K562 (cell line): ENCODE results near the gene DCHS2. TPM values are rescaled to one million over a fixed set of nuclear protein-coding genes. Genes with fewer than 3 reads are reported as not detected.

Experiments
- ARNT ChIP-seq, 2 experiments: fragments of 450-650 bp; IDR thresholded peaks; 2 replicates each; pipeline ENCODE4 v1.6.1; 2016; ENCODE audit warnings: mild to moderate bottlenecking in 1 of 2
- CAMTA2 ChIP-seq: fragments of 250-450 bp; sonication (Bioruptor Pico); conservative IDR thresholded peaks from 2 replicates; pipeline ENCODE4 v1.5.1; 2022
- CBX3 ChIP-seq, 2 experiments: IDR thresholded peaks; 1 replicate in 1 of 2; 2 replicates in 1 of 2; pipeline ENCODE4 v1.6.1; 2012; ENCODE audit warnings: inconsistent platforms in 2 of 2, low read length in 2 of 2, borderline replicate concordance in 1 of 2, control low read depth in 1 of 2
- CBX5 ChIP-seq: IDR thresholded peaks from 2 replicates; pipeline ENCODE4 v1.6.1; 2014; ENCODE audit warnings: low read depth, borderline replicate concordance
- CHCHD3 ChIP-seq: fragments of 250-450 bp; sonication (Bioruptor Pico); IDR thresholded peaks from 2 replicates; pipeline ENCODE4 v2.1.2; 2022; ENCODE audit warnings: mild to moderate bottlenecking
- DNMT1 ChIP-seq: fragments of 450-650 bp; IDR thresholded peaks from 2 replicates; pipeline ENCODE4 v1.6.1; 2016; ENCODE audit warnings: antibody characterized with exemption, mild to moderate bottlenecking
- FOSL1 ChIP-seq: fragments of 200-800 bp; sonication (Bioruptor generic); conservative IDR thresholded peaks from 2 replicates; pipeline ENCODE4 v1.6.1; 2016; ENCODE audit warnings: missing genetic modification characterization, missing compliant biosample characterization
- FOXM1 ChIP-seq, 2 experiments: fragments of 450-650 bp in 1 of 2; sonication (generic) in 1 of 2; formaldehyde crosslinking in 1 of 2; IDR thresholded peaks; 2 replicates each; pipeline versions ENCODE4 v1.6.1 to v1.9.0; 2017 to 2022; ENCODE audit warnings: low read depth in 2 of 2, mild to moderate bottlenecking in 2 of 2, missing genetic modification reagents in 1 of 2, moderate library complexity in 1 of 2
- LARP7 ChIP-seq: fragments of 450-650 bp; IDR thresholded peaks from 2 replicates; pipeline ENCODE4 v1.6.1; 2016
- MTA2 ChIP-seq: fragments of 450-650 bp; IDR thresholded peaks from 2 replicates; pipeline ENCODE4 v1.6.1; 2016; ENCODE audit warnings: low read depth
- MYBL2 ChIP-seq, 2 experiments: fragments of 450-650 bp in 1 of 2; sonication (generic) in 1 of 2; formaldehyde crosslinking in 1 of 2; IDR thresholded peaks; 2 replicates each; pipeline versions ENCODE4 v1.6.1 to v1.8.1; 2017 to 2022; ENCODE audit warnings: borderline replicate concordance in 1 of 2, inconsistent platforms in 1 of 2, low read depth in 1 of 2, mild to moderate bottlenecking in 1 of 2, missing genetic modification reagents in 1 of 2, moderate library complexity in 1 of 2
- NFE2 ChIP-seq: IDR thresholded peaks from 2 replicates; pipeline ENCODE4 v1.6.1; 2014; ENCODE audit warnings: antibody characterized with exemption, low read depth
- NFRKB ChIP-seq: fragments of 450-650 bp; IDR thresholded peaks from 2 replicates; pipeline ENCODE4 v1.6.1; 2016; ENCODE audit warnings: low read depth
- NR2C2 ChIP-seq, 2 experiments: fragments of 200-800 bp in 1 of 2; sonication (Bioruptor generic) in 1 of 2; sonication (generic) in 1 of 2; formaldehyde crosslinking in 1 of 2; IDR thresholded peaks; 2 replicates each; pipeline versions ENCODE4 v1.6.1 to v1.8.0; 2016 to 2022; ENCODE audit warnings: mild to moderate bottlenecking in 1 of 2, missing compliant biosample characterization in 1 of 2, missing genetic modification characterization in 1 of 2, missing genetic modification reagents in 1 of 2
- PHB ChIP-seq: fragments of 250-450 bp; sonication (Bioruptor Pico); IDR thresholded peaks from 2 replicates; pipeline ENCODE4 v1.5.0; 2021
- POU5F1 ChIP-seq: fragments of 150-350 bp; IDR thresholded peaks from 2 replicates; pipeline ENCODE4 v1.6.1; 2014; ENCODE audit warnings: borderline replicate concordance, low read length, low read depth, mild to moderate bottlenecking; ENCODE audit not compliant: partially characterized antibody
- PPARD ChIP-seq: fragments of 250-450 bp; sonication (Bioruptor Pico); IDR thresholded peaks from 2 replicates; pipeline ENCODE4 v1.8.0; 2022; ENCODE audit warnings: inconsistent platforms, mild to moderate bottlenecking, moderate library complexity
- SP2 ChIP-seq: IDR thresholded peaks from 2 replicates; pipeline ENCODE4 v1.6.1; 2011; ENCODE audit warnings: mild to moderate bottlenecking, low read depth, low read length, moderate library complexity; ENCODE audit not compliant: poor library complexity, severe bottlenecking; ENCODE audit errors: extremely low read depth
- TGIF2 ChIP-seq: sonication (generic); formaldehyde crosslinking; IDR thresholded peaks from 2 replicates; pipeline ENCODE4 v1.8.1; 2022; ENCODE audit warnings: mild to moderate bottlenecking, missing genetic modification reagents, moderate library complexity
- WHSC1 ChIP-seq: IDR thresholded peaks from one replicate; pipeline ENCODE4 v1.6.1; 2012; ENCODE audit warnings: low read length, control low read depth, inconsistent platforms
- ZEB2 ChIP-seq: fragments of 450-650 bp; IDR thresholded peaks from 2 replicates; pipeline ENCODE4 v1.6.1; 2016
- ZKSCAN8 ChIP-seq: fragments of 200-800 bp; sonication (Bioruptor generic); IDR thresholded peaks from 2 replicates; pipeline ENCODE4 v1.6.1; 2016; ENCODE audit warnings: missing genetic modification characterization, missing compliant biosample characterization
- ZNF133 ChIP-seq: fragments of 250-450 bp; sonication (Bioruptor Pico); IDR thresholded peaks from 2 replicates; pipeline ENCODE4 v1.4.0; 2020; ENCODE audit warnings: mild to moderate bottlenecking
- ZNF165 ChIP-seq: fragments of 250-450 bp; sonication (Bioruptor Pico); IDR thresholded peaks from 2 replicates; pipeline ENCODE4 v1.4.0; 2020; ENCODE audit warnings: borderline replicate concordance
- ZNF274 ChIP-seq: IDR thresholded peaks from 2 replicates; pipeline ENCODE4 v1.6.1; 2011; ENCODE audit warnings: low read depth, mild to moderate bottlenecking, low read length, moderate library complexity, borderline replicate concordance
- ZNF311 ChIP-seq: fragments of 250-450 bp; sonication (Bioruptor Pico); IDR thresholded peaks from 2 replicates; pipeline ENCODE4 v1.4.0; 2020; ENCODE audit warnings: mild to moderate bottlenecking, moderate library complexity
- ZNF445 ChIP-seq: fragments of 250-450 bp; sonication (Bioruptor Pico); IDR thresholded peaks from 2 replicates; pipeline ENCODE4 v1.4.0; 2020; ENCODE audit warnings: low read depth, mild to moderate bottlenecking, moderate library complexity
- ZSCAN32 ChIP-seq: fragments of 450-650 bp; formaldehyde crosslinking; IDR thresholded peaks from 2 replicates; pipeline ENCODE4 v1.4.0; 2020; ENCODE audit warnings: mild to moderate bottlenecking, moderate library complexity
- polyA plus RNA-seq, 8 experiments: library from polyadenylated mRNA; depleted of rRNA in 4 of 8; stranded (reverse) in 5 of 8; unstranded in 3 of 8; fragments of >200 nt; fragmentation: Nextera tagmentation in 2 of 8; fragmentation: Illumina TruSeq in 1 of 8; extraction: Ambion mirVana in 2 of 8; extraction: Trizol in 1 of 8; gene quantifications; 2 replicates each; pipeline versions ENCODE4 v1.2.1 to v1.2.3, GENCODE V29; 2011 to 2014; ENCODE audit warnings: inconsistent platforms in 1 of 8, missing spikeins in 1 of 8
- total RNA-seq, 7 experiments: library from RNA; depleted of rRNA in 6 of 7; stranded (reverse); fragments of >200 nt in 6 of 7; fragmentation: Illumina TruSeq in 2 of 7; extraction: Trizol in 2 of 7; gene quantifications; 2 replicates each; pipeline versions ENCODE4 v1.2.1 to v1.2.3, GENCODE V29; 2011 to 2021; ENCODE audit warnings: low replicate concordance in 1 of 7
- TF ChIP-seq, protein P1 (sequence below): fragments of 450-650 bp; IDR thresholded peaks from 2 replicates; pipeline ENCODE4 v1.6.1; 2017; ENCODE audit warnings: antibody characterized with exemption, mild to moderate bottlenecking

DCHS2 gene
- total and polyA plus RNA-seq, 9 of the 15 experiments (the other 6 are each of a cell fraction or from before 2014, with no cell fraction given): 0.49 to 7.1 (median 5.3) TPM

- TF ChIP-seq PPARD (CRISPR knock-in tag): no peak
- peak; percentile 33; the same call in 1 of the 2 replicates for TF ChIP-seq FOSL1
- no peak for TF ChIP-seq NR2C2 (CRISPR knock-in tag; IDR thresholded peaks at IDR 0.05)
- TF ChIP-seq NR2C2 (tag; IDR thresholded peaks at IDR 0.05): no peak
- no peak for TF ChIP-seq ZNF274
- no peak for TF ChIP-seq ZEB2
- TF ChIP-seq CAMTA2 (CRISPR knock-in tag): no peak
- TF ChIP-seq POU5F1: no peak
- TF ChIP-seq LARP7: no peak
- peak; percentile 63; the same call in 1 of the 2 replicates for TF ChIP-seq FOXM1 (IDR thresholded peaks at IDR 0.05; ENCODE audit: low read depth)
- no peak for TF ChIP-seq FOXM1 (CRISPR knock-in tag; IDR thresholded peaks at IDR 0.05; ENCODE audit: low read depth)
- TF ChIP-seq ZNF311 (CRISPR knock-in tag): no peak
- TF ChIP-seq CBX5: no peak
- no peak for TF ChIP-seq DNMT1
- no peak for TF ChIP-seq WHSC1
- TF ChIP-seq MYBL2 (IDR thresholded peaks at IDR 0.05; ENCODE audit: low read depth): no peak
- no peak for TF ChIP-seq MYBL2 (CRISPR knock-in tag; IDR thresholded peaks at IDR 0.05; ENCODE audit: borderline replicate concordance)
- TF ChIP-seq TGIF2 (CRISPR knock-in tag): no peak
- TF ChIP-seq, protein P1, sequence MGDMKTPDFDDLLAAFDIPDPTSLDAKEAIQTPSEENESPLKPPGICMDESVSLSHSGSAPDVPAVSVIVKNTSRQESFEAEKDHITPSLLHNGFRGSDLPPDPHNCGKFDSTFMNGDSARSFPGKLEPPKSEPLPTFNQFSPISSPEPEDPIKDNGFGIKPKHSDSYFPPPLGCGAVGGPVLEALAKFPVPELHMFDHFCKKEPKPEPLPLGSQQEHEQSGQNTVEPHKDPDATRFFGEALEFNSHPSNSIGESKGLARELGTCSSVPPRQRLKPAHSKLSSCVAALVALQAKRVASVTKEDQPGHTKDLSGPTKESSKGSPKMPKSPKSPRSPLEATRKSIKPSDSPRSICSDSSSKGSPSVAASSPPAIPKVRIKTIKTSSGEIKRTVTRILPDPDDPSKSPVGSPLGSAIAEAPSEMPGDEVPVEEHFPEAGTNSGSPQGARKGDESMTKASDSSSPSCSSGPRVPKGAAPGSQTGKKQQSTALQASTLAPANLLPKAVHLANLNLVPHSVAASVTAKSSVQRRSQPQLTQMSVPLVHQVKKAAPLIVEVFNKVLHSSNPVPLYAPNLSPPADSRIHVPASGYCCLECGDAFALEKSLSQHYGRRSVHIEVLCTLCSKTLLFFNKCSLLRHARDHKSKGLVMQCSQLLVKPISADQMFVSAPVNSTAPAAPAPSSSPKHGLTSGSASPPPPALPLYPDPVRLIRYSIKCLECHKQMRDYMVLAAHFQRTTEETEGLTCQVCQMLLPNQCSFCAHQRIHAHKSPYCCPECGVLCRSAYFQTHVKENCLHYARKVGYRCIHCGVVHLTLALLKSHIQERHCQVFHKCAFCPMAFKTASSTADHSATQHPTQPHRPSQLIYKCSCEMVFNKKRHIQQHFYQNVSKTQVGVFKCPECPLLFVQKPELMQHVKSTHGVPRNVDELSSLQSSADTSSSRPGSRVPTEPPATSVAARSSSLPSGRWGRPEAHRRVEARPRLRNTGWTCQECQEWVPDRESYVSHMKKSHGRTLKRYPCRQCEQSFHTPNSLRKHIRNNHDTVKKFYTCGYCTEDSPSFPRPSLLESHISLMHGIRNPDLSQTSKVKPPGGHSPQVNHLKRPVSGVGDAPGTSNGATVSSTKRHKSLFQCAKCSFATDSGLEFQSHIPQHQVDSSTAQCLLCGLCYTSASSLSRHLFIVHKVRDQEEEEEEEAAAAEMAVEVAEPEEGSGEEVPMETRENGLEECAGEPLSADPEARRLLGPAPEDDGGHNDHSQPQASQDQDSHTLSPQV: peak; percentile 45; the same call in 1 of the 2 replicates
- peak in 1 of 2 experiments; percentile 25; a peak in 1 of 4 replicates for TF ChIP-seq ARNT (IDR thresholded peaks at IDR 0.05)
- TF ChIP-seq SP2: no peak
- TF ChIP-seq PHB (CRISPR knock-in tag): no peak
- peak; percentile 60 for TF ChIP-seq MTA2
- no peak for TF ChIP-seq ZNF133 (CRISPR knock-in tag)
- peak; percentile 9; the same call in 1 of the 2 replicates for TF ChIP-seq NFE2
- TF ChIP-seq ZNF445: no peak
- no peak for TF ChIP-seq ZNF165 (CRISPR knock-in tag)
- no peak for TF ChIP-seq CHCHD3 (CRISPR knock-in tag)
- TF ChIP-seq ZSCAN32 (CRISPR knock-in tag): no peak
- TF ChIP-seq CBX3 (IDR thresholded peaks at IDR 0.05; ENCODE audit: borderline replicate concordance in 1 of 2, low read length in 2 of 2): peak in 1 of 2 experiments; percentile 68; a peak in 1 of 3 replicates
- TF ChIP-seq NFRKB: no peak
- no peak for TF ChIP-seq ZKSCAN8 (CRISPR knock-in tag)
These were observed 46.6 kb downstream of the DCHS2 start (continued) for GRCh38 chr4:154444958-154445357.
